Activated CD4-positive, alpha-beta T cell treated with anti-CD3 and anti-CD28 coated beads, Interleukin-2, amount 50 U/mL, for 16 hours (primary cell): ENCODE data around the gene SETBP1.
A peak's percentile ranks its signal among the peaks of the same experiment; 100 is the strongest.

Experiments used
- DNase-seq: peaks from one replicate; pipeline ENCODE4 v3.0.0-alpha.2; 2020

Gene SETBP1

GRCh38 chr18:44998360-44998759 is 317.7 kb downstream of the SETBP1 start:
- DNase-seq = no peak

GRCh38 chr18:45004546-45005080 is 323.9 kb downstream of the SETBP1 start:
- DNase-seq = no peak

GRCh38 chr18:45006934-45007333 is 326.2 kb downstream of the SETBP1 start:
- no peak for DNase-seq

- no peak for DNase-seq
Observed at GRCh38 chr18:45007531-45007930, 326.8 kb downstream of the SETBP1 start.

GRCh38 chr18:45008694-45009413 is 328.2 kb downstream of the SETBP1 start:
- DNase-seq = peak; percentile 16

- DNase-seq = peak; percentile 8
Observed at GRCh38 chr18:45009756-45010155, 329.1 kb downstream of the SETBP1 start.

GRCh38 chr18:45012286-45012685 is 331.6 kb downstream of the SETBP1 start:
- DNase-seq = no peak

- DNase-seq = no peak
Observed at GRCh38 chr18:45014047-45014501, 333.4 kb downstream of the SETBP1 start.

- no peak for DNase-seq
Observed at GRCh38 chr18:45015788-45016128, 335.1 kb downstream of the SETBP1 start.

GRCh38 chr18:45019469-45019868 is 338.8 kb downstream of the SETBP1 start:
- DNase-seq = no peak

GRCh38 chr18:45023519-45023918 is 342.8 kb downstream of the SETBP1 start:
- DNase-seq = no peak

- no peak for DNase-seq
Observed at GRCh38 chr18:45024357-45025088, 343.8 kb downstream of the SETBP1 start.

- no peak for DNase-seq
Observed at GRCh38 chr18:45025089-45025450, 344.4 kb downstream of the SETBP1 start.

- DNase-seq = no peak
Observed at GRCh38 chr18:45026162-45026561, 345.5 kb downstream of the SETBP1 start.

GRCh38 chr18:45034179-45034578 is 353.5 kb downstream of the SETBP1 start:
- no peak for DNase-seq

GRCh38 chr18:45037618-45038017 is 356.9 kb downstream of the SETBP1 start:
- DNase-seq = no peak

- no peak for DNase-seq
Observed at GRCh38 chr18:45039376-45039775, 358.7 kb downstream of the SETBP1 start.

GRCh38 chr18:45040879-45041278 is 360.2 kb downstream of the SETBP1 start:
- DNase-seq = no peak

- no peak for DNase-seq
Observed at GRCh38 chr18:45044787-45045186, 364.1 kb downstream of the SETBP1 start.

- DNase-seq = no peak
Observed at GRCh38 chr18:45046228-45046627, 365.5 kb downstream of the SETBP1 start.

GRCh38 chr18:45046961-45047360 is 366.3 kb downstream of the SETBP1 start:
- no peak for DNase-seq

GRCh38 chr18:45049578-45050319 is 369.1 kb downstream of the SETBP1 start:
- no peak for DNase-seq
